Adrenal gland (tissue), 5 donors: ENCODE data around the gene SOX1.

Source experiments
- POLR2A ChIP-seq, 2 donors: fragments of 450-650 bp; IDR thresholded peaks; one replicate each; pipeline ENCODE4 v1.6.1; 2017; ENCODE audit warnings: antibody characterized with exemption in 2 of 2, mild to moderate bottlenecking in 2 of 2, moderate library complexity in 1 of 2
- TF ChIP-seq, protein P1 (sequence below), 6 experiments: fragments of 450-650 bp in 4 of 6; fragments of 200-600 bp in 2 of 6; sonication (generic) in 1 of 6; IDR thresholded peaks; 1 replicate in 5 of 6; 2 replicates in 1 of 6; pipeline versions ENCODE4 v1.5.1 to v1.8.0; 2016 to 2021; ENCODE audit warnings: antibody characterized with exemption in 6 of 6, mild to moderate bottlenecking in 2 of 6, moderate library complexity in 1 of 6
- donor health status: DM: no; HTN: no; CAD: no.

- TF ChIP-seq, protein P1, sequence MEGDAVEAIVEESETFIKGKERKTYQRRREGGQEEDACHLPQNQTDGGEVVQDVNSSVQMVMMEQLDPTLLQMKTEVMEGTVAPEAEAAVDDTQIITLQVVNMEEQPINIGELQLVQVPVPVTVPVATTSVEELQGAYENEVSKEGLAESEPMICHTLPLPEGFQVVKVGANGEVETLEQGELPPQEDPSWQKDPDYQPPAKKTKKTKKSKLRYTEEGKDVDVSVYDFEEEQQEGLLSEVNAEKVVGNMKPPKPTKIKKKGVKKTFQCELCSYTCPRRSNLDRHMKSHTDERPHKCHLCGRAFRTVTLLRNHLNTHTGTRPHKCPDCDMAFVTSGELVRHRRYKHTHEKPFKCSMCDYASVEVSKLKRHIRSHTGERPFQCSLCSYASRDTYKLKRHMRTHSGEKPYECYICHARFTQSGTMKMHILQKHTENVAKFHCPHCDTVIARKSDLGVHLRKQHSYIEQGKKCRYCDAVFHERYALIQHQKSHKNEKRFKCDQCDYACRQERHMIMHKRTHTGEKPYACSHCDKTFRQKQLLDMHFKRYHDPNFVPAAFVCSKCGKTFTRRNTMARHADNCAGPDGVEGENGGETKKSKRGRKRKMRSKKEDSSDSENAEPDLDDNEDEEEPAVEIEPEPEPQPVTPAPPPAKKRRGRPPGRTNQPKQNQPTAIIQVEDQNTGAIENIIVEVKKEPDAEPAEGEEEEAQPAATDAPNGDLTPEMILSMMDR (IDR thresholded peaks at IDR 0.05), result no peak
- no peak for TF ChIP-seq POLR2A (IDR thresholded peaks at IDR 0.05)
Observed at GRCh38 chr13:112032186-112032993, 34.6 kb upstream of the SOX1 start.
